NCI-H2196 (cell line): ENCODE data around the gene FAAP20.
"Not testable (repeated sequence)": the region's sequence is repeated elsewhere in the genome, so short reads cannot be mapped to it uniquely, and the experiment has no call there.

ENCODE experiments used
- DNase-seq: peaks from one replicate; lab custom pipeline; 2025; ENCODE audit not compliant: unreplicated experiment; lab: John Stamatoyannopoulos, UW

FAAP20 gene

GRCh38 chr1:2163205-2163604 is 31.4 kb downstream of the FAAP20 start:
- DNase-seq = no peak

- no peak for DNase-seq
Measured at GRCh38 chr1:2160451-2161300, 33.9 kb downstream of the FAAP20 start.

GRCh38 chr1:2159124-2159523 is 35.4 kb downstream of the FAAP20 start:
- no peak for DNase-seq

- DNase-seq = no peak
Measured at GRCh38 chr1:2158272-2158671, 36.3 kb downstream of the FAAP20 start.

GRCh38 chr1:2157856-2158255 is 36.7 kb downstream of the FAAP20 start:
- no peak for DNase-seq

- no peak for DNase-seq
Measured at GRCh38 chr1:2156866-2157265, 37.7 kb downstream of the FAAP20 start.

GRCh38 chr1:2155788-2156187 is 38.8 kb downstream of the FAAP20 start:
- DNase-seq = no peak

- DNase-seq = no peak
Measured at GRCh38 chr1:2155147-2155598, 39.4 kb downstream of the FAAP20 start.

- no peak for DNase-seq
Measured at GRCh38 chr1:2154022-2154421, 40.5 kb downstream of the FAAP20 start.

- no peak for DNase-seq
Measured at GRCh38 chr1:2152954-2153353, 41.6 kb downstream of the FAAP20 start.

- DNase-seq = no peak
Measured at GRCh38 chr1:2151911-2152310, 42.7 kb downstream of the FAAP20 start.

GRCh38 chr1:2151252-2151651 is 43.3 kb downstream of the FAAP20 start:
- no peak for DNase-seq

GRCh38 chr1:2150801-2151200 is 43.8 kb downstream of the FAAP20 start:
- no peak for DNase-seq

- DNase-seq = no peak
Measured at GRCh38 chr1:2148691-2149090, 45.9 kb downstream of the FAAP20 start.

GRCh38 chr1:2147869-2148268 is 46.7 kb downstream of the FAAP20 start:
- not testable (repeated sequence) for DNase-seq

- no peak for DNase-seq
Measured at GRCh38 chr1:2146836-2147517, 47.6 kb downstream of the FAAP20 start.

GRCh38 chr1:2145946-2146835 is 48.4 kb downstream of the FAAP20 start:
- no peak for DNase-seq

GRCh38 chr1:2144501-2145090 is 50.0 kb downstream of the FAAP20 start:
- DNase-seq = no peak

- no peak for DNase-seq
Measured at GRCh38 chr1:2143814-2144500, 50.6 kb downstream of the FAAP20 start.

- no peak for DNase-seq
Measured at GRCh38 chr1:2141025-2141424, 53.5 kb downstream of the FAAP20 start.
